Measurements from ENCODE around the gene ZNF423. TPM values are rescaled to one million over a fixed set of nuclear protein-coding genes. Genes with fewer than 3 reads are reported as not detected.

The ZNF423 gene
- total RNA-seq, 1 experiment from 2014 or later, result 0.20 TPM

DNA sequence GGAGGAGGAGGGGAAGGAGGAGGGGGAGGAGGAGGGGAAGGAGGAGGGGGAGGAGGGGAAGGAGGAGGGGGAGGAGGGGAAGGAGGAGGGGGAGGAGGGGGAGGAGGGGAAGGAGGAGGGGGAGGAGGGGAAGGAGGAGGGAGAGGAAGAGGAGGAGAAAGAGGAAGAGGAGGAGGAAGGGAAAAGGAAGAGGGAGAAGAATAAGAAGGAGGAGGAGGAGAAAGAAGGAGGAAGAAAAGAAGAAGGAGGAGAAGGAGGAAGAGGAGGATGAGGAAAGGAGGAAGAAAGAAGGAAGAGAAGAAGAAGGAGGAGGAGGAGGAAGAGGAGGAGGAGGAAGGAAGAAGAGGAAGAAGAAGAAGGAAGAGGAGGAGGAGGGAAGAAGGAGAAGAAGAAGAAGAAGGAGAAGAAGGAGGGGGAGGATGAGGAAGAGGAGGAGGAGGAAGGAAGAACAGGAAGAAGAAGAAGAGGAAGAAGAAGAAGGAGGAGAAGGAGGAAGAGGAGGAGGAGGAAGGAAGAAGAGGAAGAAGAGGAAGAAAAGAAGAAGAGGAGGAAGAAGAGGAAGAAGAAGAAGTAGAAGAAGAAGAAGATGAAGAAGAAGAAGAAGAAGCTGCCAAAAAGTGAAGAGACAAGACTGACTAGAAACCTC lies 378.5 kb downstream of the ZNF423 start:
- no peak for DNase-seq (ENCODE audit: low read depth)

DNA sequence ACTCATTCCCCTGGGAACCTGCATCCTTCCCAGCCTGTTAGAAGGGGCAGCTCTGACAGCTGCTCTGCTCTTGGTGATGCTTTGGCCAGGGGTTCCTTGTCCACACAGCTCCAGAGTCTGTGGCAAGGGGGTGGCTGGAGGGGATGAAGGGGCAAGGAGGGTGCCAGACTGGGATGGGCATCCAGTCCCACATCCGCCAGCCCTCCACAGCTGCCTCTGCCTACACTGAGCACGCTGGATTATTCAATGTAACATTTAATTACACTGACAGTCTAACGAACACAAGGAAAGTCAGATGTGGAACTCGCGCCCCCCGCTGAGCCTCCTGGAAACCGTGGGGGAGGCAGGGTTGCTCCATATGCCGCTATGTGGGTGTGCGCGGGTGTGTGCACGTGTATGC lies 381.2 kb downstream of the ZNF423 start:
- no peak for DNase-seq (ENCODE audit: low read depth)

DNA sequence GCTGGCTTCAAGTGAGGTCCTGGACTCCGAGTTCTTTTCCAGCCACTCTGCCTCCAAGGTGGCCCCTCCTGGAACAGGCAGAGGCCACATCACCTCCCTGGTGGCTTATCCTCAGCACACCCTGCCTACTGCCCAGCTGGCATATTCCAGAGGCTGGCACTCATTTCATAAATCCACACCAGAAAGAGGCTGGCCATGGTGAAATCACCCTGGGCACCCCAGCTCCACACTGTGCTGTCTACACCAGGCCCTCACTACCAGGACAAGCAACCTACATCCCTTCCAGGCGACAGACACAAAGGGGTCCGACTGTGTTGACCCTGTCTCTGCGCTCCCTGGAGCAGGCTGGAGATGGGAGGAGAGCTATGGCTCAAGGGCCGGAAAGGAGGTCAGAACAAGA lies 382.1 kb downstream of the ZNF423 start:
- DNase-seq (ENCODE audit: low read depth), result no peak

- DNase-seq (ENCODE audit: low read depth), result no peak
These were observed 382.8 kb downstream of the ZNF423 start for GRCh38 chr16:49473131-49473530.

DNA sequence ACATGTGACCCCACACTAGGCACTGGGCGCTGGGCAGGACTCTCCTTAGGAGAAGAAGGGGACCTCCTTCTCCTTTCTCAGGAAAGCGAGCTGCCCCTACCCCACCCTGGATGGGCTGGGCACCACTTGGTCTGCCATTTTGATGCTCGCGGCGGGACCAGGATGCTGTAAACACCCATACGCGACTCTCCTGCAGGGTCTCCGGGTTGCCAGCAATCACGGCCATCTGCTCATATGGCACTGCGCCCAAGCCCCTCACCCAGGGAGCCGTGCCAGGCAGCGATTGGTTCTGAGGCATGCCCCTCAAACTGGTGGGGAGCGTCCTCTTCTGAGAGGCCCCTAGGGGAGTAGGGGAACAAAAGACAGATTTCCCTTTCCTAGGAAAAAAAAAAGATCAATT lies 383.3 kb downstream of the ZNF423 start:
- DNase-seq (ENCODE audit: low read depth), result no peak

DNA sequence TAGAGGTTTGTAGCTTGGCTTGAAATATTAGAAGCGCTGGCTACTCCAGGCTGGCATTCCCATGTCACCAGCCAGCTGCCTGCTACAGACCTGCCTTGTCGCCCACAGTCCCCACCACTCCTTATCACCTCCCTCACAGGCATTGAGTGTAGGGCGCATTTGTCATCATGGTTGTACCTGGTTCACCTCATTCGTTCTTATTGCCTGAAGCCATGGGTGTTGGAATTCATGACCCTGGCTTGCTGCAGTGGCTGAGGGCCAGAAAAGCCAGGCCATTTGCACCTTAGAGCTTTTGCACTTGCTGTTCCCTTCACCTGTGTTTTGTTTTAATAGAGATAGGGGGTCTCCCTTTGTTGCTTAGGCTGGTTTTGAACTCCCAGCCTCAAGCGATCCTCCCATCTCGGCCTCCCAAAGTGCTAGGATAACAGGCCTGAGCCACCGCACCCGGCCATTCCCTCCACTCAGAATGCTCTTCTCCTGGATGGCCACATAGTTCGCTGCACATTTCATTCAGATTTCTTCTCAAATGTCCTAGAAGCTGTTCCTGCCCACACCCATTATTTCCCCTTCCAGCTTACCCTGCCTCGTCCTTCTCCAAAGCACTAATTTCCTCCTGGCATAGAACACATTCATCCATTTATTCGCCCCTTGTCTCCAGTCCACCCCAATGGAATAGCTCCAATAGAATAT lies 384.7 kb downstream of the ZNF423 start:
- no peak for DNase-seq (ENCODE audit: low read depth)

DNA sequence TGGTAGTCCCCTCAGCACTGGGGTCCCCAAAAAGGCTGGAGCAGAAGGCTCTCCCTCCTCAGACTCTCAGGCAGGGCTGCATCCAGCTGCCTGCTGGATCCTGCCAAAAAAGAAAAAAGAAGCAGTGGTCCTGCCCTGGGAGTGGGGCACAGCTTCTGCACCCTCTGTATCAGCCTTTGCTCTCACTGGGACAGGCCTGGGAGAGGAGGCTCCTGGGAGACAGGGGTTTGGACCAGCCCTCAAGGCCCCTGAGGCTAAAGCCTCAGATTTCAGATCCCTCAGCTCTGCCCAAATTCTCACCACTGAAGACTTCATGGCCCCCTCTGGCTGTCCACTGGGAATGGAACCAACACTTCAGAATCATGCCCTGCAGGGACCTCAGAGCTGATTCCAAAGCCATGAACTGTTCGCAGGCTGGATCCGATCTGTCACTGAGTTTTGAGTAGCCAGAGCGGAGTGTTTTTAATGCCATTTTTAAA lies 385.4 kb downstream of the ZNF423 start:
- no peak for DNase-seq (ENCODE audit: low read depth)

DNA sequence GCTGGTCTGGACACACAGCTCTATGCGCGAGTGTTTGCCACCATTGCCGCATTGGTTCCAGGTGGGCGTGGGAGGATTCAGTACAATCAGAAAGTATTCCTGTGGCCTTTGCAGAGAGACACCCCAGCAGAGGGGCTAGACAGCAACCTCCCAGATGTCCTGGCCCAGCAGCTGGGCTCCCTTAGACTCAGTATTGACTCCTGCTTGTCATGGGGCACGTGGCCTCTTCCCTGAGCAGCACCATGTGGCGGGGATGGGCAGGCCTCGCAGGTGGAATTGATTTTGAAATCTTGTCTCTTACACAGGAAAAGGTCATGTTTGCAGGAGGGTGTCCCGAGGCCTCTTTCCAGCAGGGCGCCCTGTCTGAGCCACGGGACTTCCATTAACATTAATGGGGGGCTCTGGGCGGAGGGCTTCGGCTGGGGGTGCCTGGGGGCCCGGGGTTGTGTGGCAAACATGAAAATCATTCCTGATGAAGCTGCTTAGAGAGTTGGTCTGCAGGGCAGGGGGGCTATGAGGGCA lies 385.9 kb downstream of the ZNF423 start:
- no peak for DNase-seq (ENCODE audit: low read depth)

- DNase-seq (ENCODE audit: low read depth), result no peak
These were observed 386.6 kb downstream of the ZNF423 start for GRCh38 chr16:49469311-49469670.

DNA sequence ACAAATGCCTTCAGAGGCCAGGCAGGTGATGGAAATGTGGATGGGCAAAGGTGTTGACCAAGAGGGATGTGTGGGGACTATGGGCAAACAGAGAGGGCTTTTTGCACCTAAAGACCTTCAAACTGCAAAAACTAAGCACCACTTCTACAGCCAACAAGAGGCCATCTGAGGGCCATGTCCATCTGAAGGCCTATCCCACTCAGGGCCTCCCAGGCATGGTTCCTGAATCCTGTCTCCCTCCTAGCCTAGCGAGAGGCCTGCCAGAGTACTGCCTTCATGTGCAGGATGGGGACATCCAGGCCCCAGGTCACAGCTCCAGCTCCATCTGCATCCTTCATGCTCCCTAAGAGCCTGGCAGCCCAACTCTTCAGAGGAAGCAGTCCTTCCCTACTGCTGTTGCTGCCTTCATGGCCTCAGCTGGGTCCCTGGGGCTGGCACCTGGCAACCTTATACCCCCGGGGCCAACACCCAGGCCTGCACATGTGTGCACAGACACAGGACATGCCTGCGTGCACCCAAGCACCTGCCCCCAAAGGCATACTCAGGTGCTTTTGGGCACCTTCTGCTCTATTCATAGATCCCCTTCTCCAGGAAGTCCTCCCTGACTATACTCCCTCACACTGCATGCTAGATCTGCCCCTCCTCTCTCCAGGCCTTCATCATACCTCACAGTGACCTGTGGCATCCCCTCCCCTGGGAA lies 387.2 kb downstream of the ZNF423 start:
- DNase-seq (ENCODE audit: low read depth), result no peak

GRCh38 chr16:49467540-49468372 lies 388.2 kb downstream of the ZNF423 start:
- DNase-seq (ENCODE audit: low read depth), result no peak

- no peak for DNase-seq (ENCODE audit: low read depth)
These were observed 389.0 kb downstream of the ZNF423 start for GRCh38 chr16:49466881-49467280.

DNA sequence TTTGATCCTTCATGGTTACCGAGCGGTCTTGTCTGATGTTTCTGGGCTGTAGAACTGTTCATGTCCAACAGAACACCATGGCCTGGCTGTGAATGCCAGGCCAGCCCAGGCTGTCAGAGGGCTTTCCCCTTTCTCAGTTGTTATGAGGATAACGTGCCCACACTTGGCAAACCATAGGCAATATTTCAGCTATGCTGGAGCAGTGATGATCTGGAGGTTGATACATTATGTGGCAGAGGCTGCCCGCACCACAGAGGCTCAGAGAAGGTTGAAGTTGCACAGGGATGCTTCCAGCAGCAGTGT lies 389.4 kb downstream of the ZNF423 start:
- DNase-seq (ENCODE audit: low read depth), result no peak

DNA sequence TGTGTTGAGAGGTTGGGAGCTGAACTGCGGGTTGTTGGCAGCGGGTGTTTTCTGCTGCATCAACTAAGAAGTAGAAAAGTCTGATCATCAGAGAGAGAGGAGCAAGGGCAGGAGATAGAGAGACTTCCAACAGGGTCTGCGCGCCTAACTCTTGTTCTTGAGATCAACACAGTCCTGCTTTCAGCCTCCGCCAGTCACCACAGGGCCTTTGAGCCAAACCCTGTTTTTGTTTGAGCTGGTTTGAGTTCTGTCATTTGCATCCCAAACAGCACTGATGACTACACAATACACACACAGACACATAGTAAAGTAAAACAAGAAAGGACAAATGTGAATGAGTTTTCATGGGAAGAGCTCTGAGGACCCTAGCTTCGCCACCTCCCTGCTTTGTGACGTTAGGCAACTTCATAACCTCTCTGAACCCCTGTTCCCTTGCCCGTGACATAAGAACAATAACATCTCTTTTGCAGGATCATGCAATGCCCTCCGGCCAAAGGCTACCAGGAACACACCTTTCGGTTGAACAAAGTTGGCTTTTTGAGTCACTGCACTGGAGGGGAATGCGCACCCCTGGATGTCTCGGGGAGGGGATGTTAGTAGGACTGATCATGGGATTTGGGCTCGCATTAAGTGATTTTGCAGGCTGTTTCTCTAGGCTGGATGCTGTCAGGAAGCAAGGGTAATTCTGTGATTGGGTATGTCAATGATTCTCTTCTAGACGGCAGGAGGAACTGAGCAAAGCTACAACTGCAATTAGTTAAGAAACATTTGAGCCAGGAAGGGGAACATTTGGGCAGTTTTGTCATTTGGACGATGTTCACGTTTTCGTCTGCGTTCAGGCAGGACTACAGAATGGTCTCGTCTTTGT lies 390.0 kb downstream of the ZNF423 start:
- no peak for DNase-seq (ENCODE audit: low read depth)

- no peak for DNase-seq (ENCODE audit: low read depth)
These were observed 390.9 kb downstream of the ZNF423 start for GRCh38 chr16:49464877-49465504.

DNA sequence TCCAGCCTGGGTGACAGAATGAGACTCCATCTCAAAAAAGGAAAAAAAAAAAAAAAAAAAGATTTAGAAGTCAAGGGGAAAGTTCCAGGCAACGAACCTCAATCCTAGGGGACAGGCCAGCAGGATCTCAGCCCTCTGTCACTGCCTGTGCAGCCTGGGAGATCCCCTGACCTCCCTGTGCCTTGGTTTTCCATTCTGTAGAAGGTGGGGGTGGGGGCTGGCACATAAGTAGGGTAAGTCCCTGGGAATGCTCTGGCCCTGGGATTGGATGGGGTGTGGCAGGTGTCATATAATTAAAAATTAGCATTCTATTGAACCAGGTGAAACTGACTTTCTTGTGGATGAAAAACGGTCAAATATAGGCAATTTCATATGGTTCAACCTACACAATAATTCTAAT lies 391.8 kb downstream of the ZNF423 start:
- no peak for DNase-seq (ENCODE audit: low read depth)

- DNase-seq (ENCODE audit: low read depth), result no peak
These were observed 392.4 kb downstream of the ZNF423 start for GRCh38 chr16:49463529-49463928.

- no peak for DNase-seq (ENCODE audit: low read depth)
These were observed 392.9 kb downstream of the ZNF423 start for GRCh38 chr16:49462989-49463371.

- no peak for DNase-seq (ENCODE audit: low read depth)
These were observed 393.4 kb downstream of the ZNF423 start for GRCh38 chr16:49462362-49462988.

DNA sequence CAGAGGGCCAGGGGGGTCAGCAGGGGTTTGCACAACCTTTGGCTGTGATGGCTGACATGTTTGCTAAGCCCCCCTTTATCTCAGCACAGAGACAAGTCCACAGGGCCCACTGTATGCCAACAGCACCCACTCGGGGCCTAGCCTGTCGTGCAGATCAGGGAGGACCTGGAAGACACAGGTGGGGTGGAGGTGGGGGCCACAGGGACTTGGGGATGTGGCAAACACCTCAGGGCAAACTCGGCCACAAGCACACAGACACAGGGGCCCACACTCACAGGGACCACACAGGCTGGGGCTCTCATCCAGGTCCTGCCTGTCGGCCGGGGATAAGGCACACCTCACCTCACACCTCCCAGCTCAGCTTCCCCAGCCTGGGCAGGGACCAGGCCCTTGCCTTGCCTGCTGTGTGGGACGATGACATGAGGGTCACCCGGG lies 394.4 kb downstream of the ZNF423 start:
- DNase-seq (ENCODE audit: low read depth), result no peak

Measured in M059J (cell line).